AG04450 (cell line): ENCODE results near the gene CLCN2. TPM values are rescaled to one million over a fixed set of nuclear protein-coding genes. Genes with fewer than 3 reads are reported as not detected.

Source experiments
- CTCF ChIA-PET: fragments of 300-600, 350-600 bp; formaldehyde crosslinking; extraction: SDS; loops from one replicate; lab custom pipeline; 2022; ENCODE audit warnings: antibody characterized with exemption, inconsistent platforms; lab: Charles Lee
- POLR2A ChIA-PET: fragments of 350-600 bp; formaldehyde crosslinking; extraction: SDS; loops from one replicate; lab custom pipeline; 2021; ENCODE audit warnings: antibody characterized with exemption, inconsistent platforms; lab: Yijun Ruan, JAX
- DNase-seq: peaks from one replicate; pipeline ENCODE4 v3.0.0-alpha.2; 2011; ENCODE audit warnings: low read depth, low spot score
- H3K27ac ChIP-seq: one replicate; pipeline ENCODE4 v1.5.1; 2012; ENCODE audit warnings: low read depth, low read length, control low read depth
- H3K27me3 ChIP-seq: one replicate; pipeline ENCODE4 v1.6.0; 2012; ENCODE audit warnings: low read length; ENCODE audit not compliant: control insufficient read depth, insufficient read depth
- H3K4me3 ChIP-seq: 2 replicates; pipeline ENCODE4 v1.5.1; 2011; ENCODE audit warnings: mild to moderate bottlenecking, low read depth, low read length, control low read depth
- H3K9me3 ChIP-seq: 2 replicates; pipeline ENCODE4 v1.5.1; 2012; ENCODE audit warnings: low read length; ENCODE audit not compliant: control insufficient read depth, insufficient read depth
- CTCF ChIP-seq: IDR thresholded peaks from 2 replicates; pipeline ENCODE4 v1.5.1; 2011; ENCODE audit warnings: low read depth, low read length, control low read depth, inconsistent platforms
- polyA plus RNA-seq: library from polyadenylated mRNA; depleted of rRNA; stranded (reverse); fragments of >200 nt; gene quantifications from 2 replicates; pipeline ENCODE4 v1.2.3, GENCODE V29; 2011

The CLCN2 gene
- polyA plus RNA-seq, 1 experiment: 1.7 TPM

GRCh38 chr3:184368586-184369183, 7.3 kb upstream of the CLCN2 start:
- no peak for DNase-seq
- peaks cover 12% of the 10 kb centered on the region for H3K27me3 ChIP-seq
- no peak for TF ChIP-seq CTCF
- CTCF ChIA-PET: interaction anchor here (0.5 to 10.4 kb wide), 5 partner anchors 91 to 172 kb away, joined by 3 to 215 read pairs (median 3); no protein-coding TSS in a partner anchor
- POLR2A ChIA-PET: interaction anchor here (0.9 kb wide), 1 partner anchor 172 kb away, joined by 3 read pairs; no protein-coding TSS in a partner anchor
- peak overlapping the region; percentile 31 for H3K27ac ChIP-seq
- no peak overlapping the region for H3K4me3 ChIP-seq
- H3K9me3 ChIP-seq: no peaks in the 10 kb centered on the region

- H3K4me3 ChIP-seq: no peak overlapping the region
- ChIA-PET POLR2A (interaction anchor here (0.6 to 0.9 kb wide), 2 partner anchors 12 to 172 kb away, joined by 3 to 4 read pairs; no protein-coding TSS in a partner anchor), CTCF (interaction anchor here (1.1 to 10.4 kb wide), 3 partner anchors 91 to 173 kb away, joined by 3 to 215 read pairs (median 4); no protein-coding TSS in a partner anchor)
- H3K27me3 ChIP-seq: peaks cover 8% of the 10 kb centered on the region
- no peaks in the 10 kb centered on the region for H3K9me3 ChIP-seq
- no peak for TF ChIP-seq CTCF
- no peak for DNase-seq
- peak overlapping the region; percentile 11 for H3K27ac ChIP-seq
Measured at GRCh38 chr3:184368116-184368515, 6.7 kb upstream of the CLCN2 start.

GRCh38 chr3:184366619-184367289, 5.3 kb upstream of the CLCN2 start:
- H3K27ac ChIP-seq: no peak overlapping the region
- H3K27me3 ChIP-seq: no peaks in the 10 kb centered on the region
- DNase-seq: no peak
- H3K4me3 ChIP-seq: no peak overlapping the region
- no peaks in the 10 kb centered on the region for H3K9me3 ChIP-seq
- POLR2A ChIA-PET: no interaction called here
- CTCF ChIA-PET: interaction anchor here (2.3 to 10.4 kb wide), 2 partner anchors 147 to 174 kb away, joined by 8 to 215 read pairs; no protein-coding TSS in a partner anchor
- no peak for TF ChIP-seq CTCF

GRCh38 chr3:184362668-184363546, 1.5 kb upstream of the CLCN2 start:
- Histone ChIP-seq H3K4me3 (peak overlapping the region; percentile 81), H3K9me3 (no peaks in the 10 kb centered on the region), H3K27me3 (no peaks in the 10 kb centered on the region), H3K27ac (peak overlapping the region; percentile 97)
- peak; percentile 73 for TF ChIP-seq CTCF
- peak; percentile 95 for DNase-seq
- ChIA-PET POLR2A (interaction anchor here (0.6 to 1.3 kb wide), 5 partner anchors 12 to 187 kb away, joined by 3 to 7 read pairs (median 3); no protein-coding TSS in a partner anchor), CTCF (interaction anchor here (0.6 to 1.8 kb wide), 4 partner anchors 9 to 465 kb away, joined by 3 to 12 read pairs (median 6); no protein-coding TSS in a partner anchor)
